HG03457 (cell line): ENCODE results near the gene CELA3B.
"Not testable (repeated sequence)": the region's sequence is repeated elsewhere in the genome, so short reads cannot be mapped to it uniquely, and the experiment has no call there.

Source experiments
- ATAC-seq: cut with Tn5 transposase; IDR thresholded peaks from one replicate; pipeline ENCODE4 v1.9.1; 2021; ENCODE audit warnings: moderate number of reproducible peaks; ENCODE audit not compliant: unreplicated experiment

Gene CELA3B

DNA sequence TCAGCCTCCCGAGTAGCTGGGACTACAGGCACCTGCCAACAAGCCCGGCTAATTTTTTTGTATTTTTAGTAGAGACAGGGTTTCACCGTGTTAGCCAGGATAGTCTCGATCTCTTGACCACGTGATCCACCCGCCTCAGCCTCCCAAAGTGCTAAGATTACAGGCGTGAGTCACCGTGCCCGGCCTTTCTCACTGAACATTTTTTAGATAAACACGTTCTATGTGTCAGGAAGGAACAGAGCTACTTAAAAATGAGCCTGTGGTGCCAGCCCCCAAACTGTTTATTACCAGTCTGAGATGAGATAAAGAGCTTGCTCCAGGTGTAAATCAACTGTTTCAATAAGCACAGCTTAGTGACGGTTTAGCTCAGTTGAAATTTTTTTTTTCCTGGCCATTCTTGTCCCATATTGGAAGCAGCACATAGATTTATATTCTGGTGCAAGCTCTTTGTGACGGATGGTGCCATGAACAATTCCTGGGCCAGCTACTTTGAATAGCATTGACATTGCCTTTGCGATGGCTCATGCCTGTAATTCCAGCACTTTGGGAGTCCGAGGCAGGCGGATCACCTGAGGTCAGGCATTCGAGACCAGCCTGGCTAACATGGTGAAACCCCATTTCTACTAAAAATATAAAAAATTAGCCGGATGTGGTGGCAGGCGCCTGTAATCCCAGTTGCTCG is 33.7 kb upstream of the CELA3B start:
- not testable (repeated sequence) for ATAC-seq

DNA sequence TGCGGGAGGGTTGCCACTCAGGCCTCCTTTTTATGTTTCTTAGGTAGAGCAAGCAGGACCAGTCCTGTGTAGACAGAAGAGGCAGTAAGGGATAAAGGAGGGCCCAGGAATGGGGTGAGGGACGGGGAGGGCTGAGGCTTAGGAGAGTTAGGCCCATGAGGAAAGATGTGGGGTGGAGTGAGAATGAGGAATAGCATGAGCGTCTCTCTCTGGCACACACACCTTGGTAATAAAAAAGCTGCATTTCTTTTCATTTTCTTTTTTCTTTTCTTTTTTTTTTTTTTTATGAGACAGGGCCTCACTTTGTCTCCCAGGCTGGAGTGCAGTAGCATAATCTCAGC is 32.1 kb upstream of the CELA3B start:
- no peak for ATAC-seq

- no peak for ATAC-seq
These were observed 29.8 kb upstream of the CELA3B start for GRCh38 chr1:21946836-21947587.

DNA sequence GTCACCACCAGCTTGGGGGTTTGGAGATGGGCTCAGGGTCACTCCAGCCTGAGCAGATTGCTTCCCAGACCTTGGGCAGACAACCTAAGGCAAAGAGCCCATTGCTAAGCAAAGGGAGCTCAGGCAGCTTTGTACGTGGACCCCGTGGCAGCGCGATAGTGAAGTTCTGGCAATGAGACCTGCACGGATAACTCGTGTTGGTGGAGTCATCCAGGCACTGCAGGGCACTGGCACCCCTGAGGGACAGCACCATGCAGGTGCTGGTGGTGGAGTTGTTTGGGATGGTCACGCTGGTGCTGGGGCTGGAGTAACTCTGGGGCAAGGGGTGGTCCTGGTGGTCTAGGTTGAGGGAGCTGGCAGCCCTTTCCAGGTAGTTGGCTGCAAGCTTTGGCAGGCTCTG is 26.1 kb upstream of the CELA3B start:
- no peak for ATAC-seq

GRCh38 chr1:21951226-21951870 is 25.5 kb upstream of the CELA3B start:
- no peak for ATAC-seq

GRCh38 chr1:21952786-21953520 is 23.9 kb upstream of the CELA3B start:
- no peak for ATAC-seq

GRCh38 chr1:21955058-21955457 is 21.8 kb upstream of the CELA3B start:
- ATAC-seq: no peak

- no peak for ATAC-seq
These were observed 21.1 kb upstream of the CELA3B start for GRCh38 chr1:21955501-21956281.

- no peak for ATAC-seq
These were observed 19.9 kb upstream of the CELA3B start for GRCh38 chr1:21956720-21957552.

DNA sequence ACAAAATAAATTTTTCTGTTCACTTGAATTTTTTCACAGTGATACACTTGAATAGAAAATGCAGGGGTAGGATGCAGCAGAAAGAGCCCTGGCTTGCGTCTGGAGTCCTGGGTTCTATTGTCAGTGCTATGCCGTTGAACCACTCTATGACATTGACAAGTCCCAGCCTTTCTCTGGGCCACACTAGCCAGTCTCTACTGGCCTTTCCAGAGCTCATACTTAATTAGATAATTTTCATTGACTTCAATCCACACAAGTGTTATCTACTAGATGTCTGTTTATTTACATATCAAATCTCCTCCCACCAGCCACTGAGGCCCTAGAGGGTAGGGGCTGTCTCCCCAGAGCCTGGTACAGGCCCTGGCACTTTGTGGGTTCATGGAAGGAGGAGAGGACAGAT is 15.5 kb upstream of the CELA3B start:
- no peak for ATAC-seq

DNA sequence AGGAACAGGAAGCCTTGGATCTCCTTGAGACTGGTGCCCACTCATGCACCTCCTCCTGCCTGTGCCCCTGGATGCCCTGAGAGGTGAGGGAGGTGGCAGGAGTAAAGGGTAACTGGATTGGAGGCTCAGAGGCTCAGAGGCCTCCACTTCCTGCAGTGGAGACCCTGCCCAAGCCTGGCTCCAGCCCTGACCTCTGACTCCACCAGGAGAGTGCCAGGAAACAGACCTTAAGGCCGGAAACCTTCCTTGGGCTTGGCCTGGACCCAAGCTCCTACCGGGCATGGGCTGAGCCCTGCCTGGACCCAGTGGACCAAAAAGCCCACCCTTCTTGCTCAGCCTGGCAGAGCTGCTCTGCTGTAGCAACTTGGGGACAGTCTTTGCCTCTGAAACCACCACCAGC is 15.0 kb upstream of the CELA3B start:
- no peak for ATAC-seq

GRCh38 chr1:21963477-21964217 is 13.2 kb upstream of the CELA3B start:
- ATAC-seq: no peak

- no peak for ATAC-seq
These were observed 10.4 kb upstream of the CELA3B start for GRCh38 chr1:21966247-21967000.

- not testable (repeated sequence) for ATAC-seq
These were observed 9.6 kb upstream of the CELA3B start for GRCh38 chr1:21967216-21967615.

DNA sequence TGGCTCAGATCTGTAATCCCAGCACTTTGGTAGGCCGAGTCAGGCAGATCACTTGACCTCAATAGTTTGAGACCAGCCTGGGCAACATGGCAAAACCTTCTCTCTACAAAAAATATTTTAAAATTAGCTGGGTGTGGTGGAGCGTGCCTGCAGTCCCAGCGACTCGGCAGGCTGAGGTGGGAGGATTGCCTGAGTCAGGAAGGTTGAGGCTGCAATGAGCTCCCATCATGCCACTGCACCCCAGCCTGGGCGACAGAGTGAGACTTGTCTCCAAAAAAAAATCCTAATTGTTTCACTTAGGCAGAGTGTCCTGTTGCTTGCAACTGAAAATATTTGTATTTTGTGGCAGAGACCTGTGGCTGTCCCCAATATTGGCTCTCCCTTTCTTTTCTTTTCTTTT is 7.8 kb upstream of the CELA3B start:
- ATAC-seq: not testable (repeated sequence)

- not testable (repeated sequence) for ATAC-seq
These were observed 6.3 kb upstream of the CELA3B start for GRCh38 chr1:21970523-21970922.

DNA sequence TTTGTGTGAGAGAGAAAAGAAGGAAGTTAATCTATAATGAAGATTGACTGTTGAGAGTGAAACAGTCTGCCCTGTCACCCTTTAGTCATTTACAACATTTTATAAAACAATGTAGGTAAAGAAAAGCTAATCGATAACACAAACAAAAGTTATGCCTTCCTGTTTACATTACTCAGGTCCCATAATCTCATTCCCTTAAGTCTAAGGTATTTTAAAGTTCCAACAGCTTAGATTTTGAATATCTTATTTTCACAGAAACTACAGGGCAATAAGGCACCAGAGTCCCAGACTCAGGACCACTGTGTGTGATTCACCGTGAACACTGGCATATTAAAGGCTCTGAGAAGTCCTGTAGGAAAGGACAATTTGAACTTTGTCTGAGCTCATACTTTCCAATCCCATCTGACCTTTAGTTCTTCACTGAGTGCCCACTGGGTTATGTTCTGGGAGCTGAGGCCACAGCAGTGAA is 3.8 kb upstream of the CELA3B start:
- not testable (repeated sequence) for ATAC-seq

- ATAC-seq: not testable (repeated sequence)
These were observed 2.9 kb upstream of the CELA3B start for GRCh38 chr1:21973948-21974347.
